ENCODE data around the gene SOX6.

The SOX6 gene

DNA sequence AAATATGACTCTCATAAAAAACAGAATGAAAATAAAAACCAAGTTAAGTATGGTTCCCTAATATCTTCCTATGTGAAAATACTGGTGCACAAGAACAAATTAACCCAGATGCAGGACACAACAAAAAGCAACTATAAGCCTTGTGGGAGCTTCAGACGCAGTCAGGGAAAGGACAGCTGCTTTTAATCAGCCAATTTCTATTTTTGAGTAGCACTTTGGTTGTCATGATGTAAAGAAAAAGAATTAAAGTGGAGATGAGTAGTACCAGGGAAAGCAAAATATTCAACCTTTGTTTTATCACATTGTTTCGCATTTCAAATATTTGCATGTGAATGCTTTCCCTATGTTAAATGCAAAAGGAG lies 339.9 kb downstream of the SOX6 start:
- TF ChIP-seq FOXP2 (optimal IDR thresholded peaks at IDR 0.05; ENCODE audit: borderline replicate concordance, extremely low read depth, extremely low read length, insufficient read depth): no peak
- no peak for TF ChIP-seq POLR2AphosphoS5 (IDR thresholded peaks at IDR 0.05; ENCODE audit: low read depth, low read length)
- no peak for TF ChIP-seq REST (IDR thresholded peaks at IDR 0.05; ENCODE audit: insufficient read depth in 1 of 2, low read depth in 2 of 2, low read length in 2 of 2)
- TF ChIP-seq SIN3A (IDR thresholded peaks at IDR 0.05; ENCODE audit: borderline replicate concordance, insufficient read depth, low read length): no peak
- no peak for TF ChIP-seq TAF1 (IDR thresholded peaks at IDR 0.05; ENCODE audit: borderline replicate concordance, insufficient read depth, low read length)

DNA sequence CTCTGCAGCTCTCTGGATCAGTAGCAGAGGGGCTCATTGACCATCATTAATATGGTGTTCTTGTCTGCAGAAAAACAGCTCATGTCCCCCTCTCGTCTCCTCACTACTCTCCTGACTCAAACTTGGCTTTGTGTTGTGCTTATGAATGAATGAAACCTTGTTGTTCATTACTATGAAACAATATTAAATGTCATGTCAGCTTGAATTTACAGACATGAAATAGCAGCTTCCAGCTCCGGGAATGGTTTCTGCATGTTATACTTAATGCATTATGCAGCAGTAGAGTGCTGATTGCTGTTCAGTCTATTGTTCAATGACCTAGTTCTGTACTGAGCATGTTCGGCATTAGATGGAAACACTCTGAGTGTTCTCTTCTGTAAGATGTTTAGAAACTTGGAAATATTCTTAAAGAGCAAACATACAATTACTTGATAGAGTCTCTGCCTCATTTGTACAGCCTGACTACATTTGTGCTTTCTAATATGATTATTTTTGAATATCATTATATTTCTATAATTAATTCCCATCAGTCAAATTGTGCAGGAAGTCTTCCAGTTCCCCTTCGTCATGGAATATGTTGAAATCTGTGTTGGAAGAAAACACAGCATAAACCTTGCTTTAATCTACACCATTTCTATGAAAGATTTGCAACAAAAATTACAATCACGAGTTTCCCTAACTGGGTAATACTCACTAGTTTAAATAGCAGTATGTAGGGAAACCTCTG lies 340.4 kb downstream of the SOX6 start:
- TF ChIP-seq FOXP2 (optimal IDR thresholded peaks at IDR 0.05; ENCODE audit: borderline replicate concordance, extremely low read depth, extremely low read length, insufficient read depth): no peak
- TF ChIP-seq TAF1 (IDR thresholded peaks at IDR 0.05; ENCODE audit: borderline replicate concordance, insufficient read depth, low read length): no peak
- no peak for TF ChIP-seq SIN3A (IDR thresholded peaks at IDR 0.05; ENCODE audit: borderline replicate concordance, insufficient read depth, low read length)
- TF ChIP-seq REST (IDR thresholded peaks at IDR 0.05; ENCODE audit: insufficient read depth in 1 of 2, low read depth in 2 of 2, low read length in 2 of 2): no peak
- TF ChIP-seq POLR2AphosphoS5 (IDR thresholded peaks at IDR 0.05; ENCODE audit: low read depth, low read length): no peak

DNA sequence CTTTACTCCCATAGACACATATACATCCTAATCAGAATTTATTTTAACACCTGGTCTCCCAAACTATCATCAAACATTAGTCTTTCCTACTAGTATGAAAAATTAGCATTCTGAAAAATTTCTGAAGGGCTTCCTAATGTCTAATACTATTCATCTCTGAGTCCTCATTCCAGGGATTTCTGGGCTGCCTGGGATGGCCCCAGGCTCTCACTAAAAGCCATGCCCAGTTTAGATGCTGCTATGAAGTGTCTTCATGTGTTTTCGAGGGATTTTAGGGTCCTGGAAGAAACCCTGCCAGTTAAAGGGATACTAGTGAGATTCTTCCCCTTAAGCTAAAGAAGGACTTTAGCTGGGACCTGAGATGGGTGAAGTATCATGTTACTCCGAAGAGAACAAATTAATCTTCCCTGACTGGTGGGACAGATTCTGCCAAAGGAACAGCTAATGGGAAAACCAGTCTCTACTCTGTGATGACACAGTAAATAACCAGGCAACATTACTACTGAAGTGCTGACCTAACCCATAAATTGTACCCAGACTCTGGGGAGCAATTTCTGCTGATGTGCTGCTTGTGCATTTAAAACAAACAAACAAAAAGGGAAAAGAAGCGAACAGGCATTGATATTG lies 342.6 kb downstream of the SOX6 start:
- TF ChIP-seq TAF1 (IDR thresholded peaks at IDR 0.05; ENCODE audit: borderline replicate concordance, insufficient read depth, low read length) (no peak), FOXP2 (optimal IDR thresholded peaks at IDR 0.05; ENCODE audit: borderline replicate concordance, extremely low read depth, extremely low read length, insufficient read depth) (no peak), SIN3A (IDR thresholded peaks at IDR 0.05; ENCODE audit: borderline replicate concordance, insufficient read depth, low read length) (no peak), POLR2AphosphoS5 (IDR thresholded peaks at IDR 0.05; ENCODE audit: low read depth, low read length) (no peak), REST (IDR thresholded peaks at IDR 0.05; ENCODE audit: insufficient read depth in 1 of 2, low read depth in 2 of 2, low read length in 2 of 2) (no peak)

DNA sequence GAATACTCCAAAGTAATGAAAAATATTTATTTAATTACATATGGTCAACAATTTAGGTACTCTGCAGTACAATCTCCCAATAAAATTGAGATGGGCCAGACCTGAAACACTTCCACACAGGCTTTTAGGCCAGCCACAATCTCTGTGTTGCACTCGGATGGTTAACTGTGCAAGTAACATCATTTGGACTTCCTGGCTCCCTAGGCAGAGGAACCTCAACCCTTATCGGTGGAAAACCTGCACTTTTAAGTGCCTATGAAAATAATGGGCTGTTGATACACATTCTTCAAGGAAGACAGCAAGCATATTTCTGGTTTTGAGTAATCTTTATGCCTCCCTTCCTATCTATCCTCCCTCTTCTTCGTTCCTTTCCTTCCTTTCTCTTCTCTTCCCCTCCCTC lies 343.1 kb downstream of the SOX6 start:
- TF ChIP-seq SIN3A (IDR thresholded peaks at IDR 0.05; ENCODE audit: borderline replicate concordance, insufficient read depth, low read length): no peak

GRCh38 chr11:16012125-16012751 lies 344.1 kb downstream of the SOX6 start:
- TF ChIP-seq REST (IDR thresholded peaks at IDR 0.05; ENCODE audit: insufficient read depth in 1 of 2, low read depth in 2 of 2, low read length in 2 of 2) (no peak), POLR2AphosphoS5 (IDR thresholded peaks at IDR 0.05; ENCODE audit: low read depth, low read length) (no peak), FOXP2 (optimal IDR thresholded peaks at IDR 0.05; ENCODE audit: borderline replicate concordance, extremely low read depth, extremely low read length, insufficient read depth) (no peak), SIN3A (IDR thresholded peaks at IDR 0.05; ENCODE audit: borderline replicate concordance, insufficient read depth, low read length) (no peak), TAF1 (IDR thresholded peaks at IDR 0.05; ENCODE audit: borderline replicate concordance, insufficient read depth, low read length) (no peak)
